HFFc6 (cell line): Measurements from ENCODE around the gene JMY. TPM values are rescaled to one million over a fixed set of nuclear protein-coding genes. Genes with fewer than 3 reads are reported as not detected.

Source experiments
- DNase-seq: peaks from one replicate; pipeline ENCODE4 v3.0.0-alpha.2; 2018
- H3K27ac Mint-ChIP-seq: 2 replicates; pipeline ENCODE4 v1.8.0; 2020; ENCODE audit warnings: mild to moderate bottlenecking, mixed read lengths
- H3K27me3 Mint-ChIP-seq: 2 replicates; pipeline ENCODE4 v1.8.0; 2021; ENCODE audit warnings: mild to moderate bottlenecking, moderate library complexity, mixed read lengths; ENCODE audit not compliant: insufficient read depth
- H3K36me3 Mint-ChIP-seq: 2 replicates; pipeline ENCODE4 v1.8.0; 2021; ENCODE audit warnings: low read depth, mixed read lengths
- H3K4me1 Mint-ChIP-seq: 2 replicates; pipeline ENCODE4 v1.8.0; 2020; ENCODE audit warnings: low read depth, mixed read lengths
- H3K4me3 Mint-ChIP-seq: 2 replicates; pipeline ENCODE4 v1.8.0; 2020; ENCODE audit warnings: mild to moderate bottlenecking, moderate library complexity, mixed read lengths
- H3K9me3 Mint-ChIP-seq: 2 replicates; pipeline ENCODE4 v1.8.0; 2020; ENCODE audit warnings: mild to moderate bottlenecking, mixed read lengths
- CTCF ChIP-seq: fragments of 200-600 bp; sonication (generic); IDR thresholded peaks from 2 replicates; pipeline ENCODE4 v1.5.0; 2021; ENCODE audit warnings: antibody characterized with exemption, mild to moderate bottlenecking
- total RNA-seq, 6 experiments: library from RNA; stranded (reverse); fragmentation: NEBNext Ultra II Directional; extraction: Animal tissue kit (Norgen Biotek cat#: 25700); gene quantifications; 2 replicates in 1 of 6; 3 replicates in 5 of 6; pipeline ENCODE4 v1.2.3, GENCODE V29; 2021

JMY gene
- total RNA-seq, 6 experiments from 2014 or later, result 5.0 to 9.7 (median 5.6) TPM

- H3K9me3 Mint-ChIP-seq, result no peaks in the 10 kb centered on the region
- DNase-seq, result no peak
- peaks cover 16% of the 10 kb centered on the region for H3K4me1 Mint-ChIP-seq
- H3K36me3 Mint-ChIP-seq, result peaks cover 4% of the 10 kb centered on the region; the same call in 1 of the 2 replicates
- no peak overlapping the region for H3K4me3 Mint-ChIP-seq
- no peak overlapping the region for H3K27ac Mint-ChIP-seq
- no peak for TF ChIP-seq CTCF
- no peaks in the 10 kb centered on the region; the same call in 1 of the 2 replicates for H3K27me3 Mint-ChIP-seq
Measured at GRCh38 chr5:79295029-79295428, 59.1 kb downstream of the JMY start.

DNA sequence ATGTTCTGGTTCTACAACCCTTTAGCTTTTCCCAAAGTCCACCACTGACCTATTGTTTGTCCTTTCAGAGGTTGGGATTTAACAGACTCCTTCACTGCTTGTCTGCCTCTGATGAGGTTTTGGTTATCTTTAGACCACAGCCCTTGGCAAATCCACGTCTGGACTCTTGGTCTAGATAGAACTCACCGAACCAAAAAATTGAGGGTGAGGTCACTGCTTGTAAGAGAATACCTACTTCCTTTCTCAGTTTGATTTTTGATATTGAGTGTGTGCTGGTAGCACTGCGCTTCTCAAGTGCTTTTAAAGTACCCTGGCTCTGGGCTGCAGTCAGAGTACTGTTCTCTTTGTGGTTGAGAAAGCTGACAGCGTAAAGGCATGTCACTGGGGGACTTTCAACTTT, 61.7 kb downstream of the JMY start:
- DNase-seq, result no peak
- H3K4me3 Mint-ChIP-seq, result no peak overlapping the region
- no peaks in the 10 kb centered on the region for H3K9me3 Mint-ChIP-seq
- H3K4me1 Mint-ChIP-seq, result peaks cover 31% of the 10 kb centered on the region
- H3K27ac Mint-ChIP-seq, result no peak overlapping the region
- peaks cover 4% of the 10 kb centered on the region; the same call in 1 of the 2 replicates for H3K36me3 Mint-ChIP-seq
- no peaks in the 10 kb centered on the region; the same call in 1 of the 2 replicates for H3K27me3 Mint-ChIP-seq
- no peak for TF ChIP-seq CTCF

DNA sequence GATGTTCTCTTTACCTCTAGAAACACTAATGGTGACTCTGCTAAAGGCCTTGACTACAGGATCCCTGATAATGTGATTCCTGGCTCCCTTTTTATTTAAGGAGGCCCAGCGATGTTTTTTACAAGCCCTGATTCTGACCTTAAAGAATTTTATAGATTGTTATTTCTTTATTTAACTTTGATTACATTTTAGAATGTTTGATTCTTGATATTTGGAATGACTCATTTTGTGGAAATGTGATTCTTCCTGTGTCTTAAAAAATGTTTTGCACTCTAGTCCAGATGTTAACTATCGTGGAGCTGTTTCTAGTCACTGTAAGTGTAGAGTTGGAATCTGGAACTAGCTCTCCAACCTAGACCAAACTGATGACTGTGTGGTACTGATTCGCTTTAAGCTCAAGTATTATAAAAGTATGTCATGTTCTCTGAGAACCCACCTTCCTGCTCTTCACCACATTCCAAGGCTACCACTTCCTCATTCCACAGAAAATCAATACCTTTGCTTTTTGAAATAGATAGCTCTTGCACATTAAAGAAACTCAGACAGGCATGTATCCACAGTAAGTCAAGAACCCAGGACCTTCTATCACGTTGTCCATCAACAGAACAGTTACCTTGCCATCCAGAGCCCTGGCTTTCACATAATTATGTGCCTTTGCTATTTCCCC, 65.2 kb downstream of the JMY start:
- Mint-ChIP-seq H3K27me3 (no peaks in the 10 kb centered on the region; the same call in 1 of the 2 replicates), H3K9me3 (no peaks in the 10 kb centered on the region), H3K27ac (no peak overlapping the region), H3K36me3 (peaks cover 4% of the 10 kb centered on the region; the same call in 1 of the 2 replicates), H3K4me1 (peaks cover 30% of the 10 kb centered on the region), H3K4me3 (no peak overlapping the region)
- DNase-seq, result peak; percentile 4
- TF ChIP-seq CTCF, result no peak

DNA sequence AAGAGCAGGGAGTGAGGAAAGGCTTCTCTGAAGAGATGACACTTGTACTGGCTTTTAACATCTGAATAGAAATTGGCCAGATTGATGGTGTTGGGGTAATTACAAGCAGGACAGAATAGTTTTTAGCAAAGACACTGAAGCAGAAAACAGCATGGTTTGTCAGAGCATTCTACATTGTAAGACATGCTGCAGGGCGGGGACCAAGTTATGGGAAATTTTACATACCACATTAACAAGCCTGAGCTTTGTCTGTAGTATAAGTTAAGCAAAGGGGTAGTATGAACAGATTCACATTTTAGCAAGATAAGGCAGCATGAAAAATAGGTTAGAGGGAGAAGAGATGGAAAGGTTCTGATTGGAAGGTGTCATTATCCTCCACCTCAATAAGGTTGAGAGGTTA, 66.5 kb downstream of the JMY start:
- H3K36me3 Mint-ChIP-seq, result peaks cover 14% of the 10 kb centered on the region
- H3K9me3 Mint-ChIP-seq, result no peaks in the 10 kb centered on the region
- no peak for TF ChIP-seq CTCF
- H3K27me3 Mint-ChIP-seq, result no peaks in the 10 kb centered on the region; the same call in none of the 2 replicates
- peaks cover 18% of the 10 kb centered on the region for H3K4me1 Mint-ChIP-seq
- no peak for DNase-seq
- H3K27ac Mint-ChIP-seq, result no peak overlapping the region
- no peak overlapping the region for H3K4me3 Mint-ChIP-seq

- Mint-ChIP-seq H3K27me3 (no peaks in the 10 kb centered on the region; the same call in 1 of the 2 replicates), H3K4me1 (peaks cover 9% of the 10 kb centered on the region), H3K9me3 (no peaks in the 10 kb centered on the region), H3K4me3 (no peak overlapping the region), H3K27ac (no peak overlapping the region), H3K36me3 (peaks cover 10% of the 10 kb centered on the region)
- DNase-seq, result no peak
- no peak for TF ChIP-seq CTCF
Measured at GRCh38 chr5:79305706-79306105, 69.8 kb downstream of the JMY start.
